ENCODE data around the gene DCP2.

DNA sequence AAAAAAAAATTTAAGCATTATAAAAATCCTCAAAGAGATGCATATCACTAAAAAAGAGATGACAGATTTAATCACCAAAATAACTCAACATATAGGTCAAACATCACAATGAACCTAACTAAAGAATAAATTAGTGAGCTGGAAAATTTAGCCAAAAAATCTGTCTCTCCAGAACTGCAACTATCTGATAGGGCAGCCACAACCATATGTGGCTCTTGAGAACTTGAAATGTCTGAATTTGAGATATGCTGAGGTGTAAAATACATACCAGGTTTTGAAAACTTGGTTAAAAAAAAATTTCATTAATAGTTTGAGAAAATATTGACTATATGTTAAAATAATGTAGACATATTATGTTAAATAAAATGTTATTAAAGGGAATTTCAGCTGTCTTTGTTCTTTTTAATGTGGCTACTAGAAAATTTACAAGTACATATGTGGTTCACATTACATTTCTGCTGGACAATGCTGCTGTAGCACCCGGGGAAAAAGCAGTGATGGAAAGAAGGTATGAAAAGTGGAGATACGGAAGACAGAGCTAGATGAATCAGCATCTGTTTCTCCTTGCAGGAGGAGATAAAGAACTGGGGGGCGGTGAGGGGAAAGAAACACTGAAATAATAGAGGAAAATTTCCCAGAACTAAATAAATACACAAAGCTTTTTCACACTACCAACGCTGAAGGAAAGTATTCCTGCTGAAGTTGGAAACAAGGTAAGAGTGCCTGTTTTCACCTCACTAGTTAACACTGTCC is 66.1 kb downstream of the DCP2 start:
- TF ChIP-seq EP300 (IDR thresholded peaks at IDR 0.05) = no peak
- TF ChIP-seq, protein P1, sequence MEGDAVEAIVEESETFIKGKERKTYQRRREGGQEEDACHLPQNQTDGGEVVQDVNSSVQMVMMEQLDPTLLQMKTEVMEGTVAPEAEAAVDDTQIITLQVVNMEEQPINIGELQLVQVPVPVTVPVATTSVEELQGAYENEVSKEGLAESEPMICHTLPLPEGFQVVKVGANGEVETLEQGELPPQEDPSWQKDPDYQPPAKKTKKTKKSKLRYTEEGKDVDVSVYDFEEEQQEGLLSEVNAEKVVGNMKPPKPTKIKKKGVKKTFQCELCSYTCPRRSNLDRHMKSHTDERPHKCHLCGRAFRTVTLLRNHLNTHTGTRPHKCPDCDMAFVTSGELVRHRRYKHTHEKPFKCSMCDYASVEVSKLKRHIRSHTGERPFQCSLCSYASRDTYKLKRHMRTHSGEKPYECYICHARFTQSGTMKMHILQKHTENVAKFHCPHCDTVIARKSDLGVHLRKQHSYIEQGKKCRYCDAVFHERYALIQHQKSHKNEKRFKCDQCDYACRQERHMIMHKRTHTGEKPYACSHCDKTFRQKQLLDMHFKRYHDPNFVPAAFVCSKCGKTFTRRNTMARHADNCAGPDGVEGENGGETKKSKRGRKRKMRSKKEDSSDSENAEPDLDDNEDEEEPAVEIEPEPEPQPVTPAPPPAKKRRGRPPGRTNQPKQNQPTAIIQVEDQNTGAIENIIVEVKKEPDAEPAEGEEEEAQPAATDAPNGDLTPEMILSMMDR (IDR thresholded peaks at IDR 0.05) = no peak

Measured in suprapubic skin (tissue), 3 donors.